Gastrocnemius medialis (tissue), 4 donors: ENCODE results near the gene USP17L24. TPM values are rescaled to one million over a fixed set of nuclear protein-coding genes. Genes with fewer than 3 reads are reported as not detected.

ENCODE experiments used
- total RNA-seq, 4 donors: library from RNA; depleted of rRNA; stranded (reverse); fragments of >200 nt; gene quantifications; one replicate each; pipeline versions ENCODE4 v1.1.0 to v1.2.3, GENCODE V29; 2016

USP17L24 gene
- total RNA-seq, 4 donors from 2014 or later: not detected

Other genes with a start within 250 kb of the USP17L24 start
- gene FAM90A26, start 154.8 kb upstream of the USP17L24 start, total RNA-seq: not detected
- not detected for gene USP17L10, start 114.5 kb upstream of the USP17L24 start, total RNA-seq
- not detected for gene USP17L11, start 109.8 kb upstream of the USP17L24 start, total RNA-seq
- not detected for gene USP17L12, start 105.0 kb upstream of the USP17L24 start, total RNA-seq
- gene USP17L13, start 100.3 kb upstream of the USP17L24 start, total RNA-seq: not detected
- not detected for gene USP17L15, start 90.8 kb upstream of the USP17L24 start, total RNA-seq
- gene USP17L17, start 81.3 kb upstream of the USP17L24 start, total RNA-seq: not detected
- not detected for gene USP17L18, start 76.5 kb upstream of the USP17L24 start, total RNA-seq
- not detected for gene USP17L19, start 71.8 kb upstream of the USP17L24 start, total RNA-seq
- not detected for gene USP17L20, start 67.0 kb upstream of the USP17L24 start, total RNA-seq
- not detected for gene USP17L21, start 62.3 kb upstream of the USP17L24 start, total RNA-seq
- not detected for gene USP17L22, start 57.5 kb upstream of the USP17L24 start, total RNA-seq
- gene USP17L25, start 4.7 kb downstream of the USP17L24 start, total RNA-seq: not detected
- not detected for gene USP17L26, start 9.5 kb downstream of the USP17L24 start, total RNA-seq
- not detected for gene USP17L5, start 14.2 kb downstream of the USP17L24 start, total RNA-seq
- not detected for gene USP17L27, start 19.0 kb downstream of the USP17L24 start, total RNA-seq
- not detected for gene USP17L28, start 23.7 kb downstream of the USP17L24 start, total RNA-seq
- gene USP17L29, start 28.5 kb downstream of the USP17L24 start, total RNA-seq: not detected
- not detected for gene USP17L30, start 38.0 kb downstream of the USP17L24 start, total RNA-seq
- not detected for gene DEFB131A, start 119.2 kb downstream of the USP17L24 start, total RNA-seq